Measurements from ENCODE around the gene FNIP1. TPM values are rescaled to one million over a fixed set of nuclear protein-coding genes. Genes with fewer than 3 reads are reported as not detected.

FNIP1 gene
- total RNA-seq, 4 donors from 2014 or later: 50.2 to 64.1 (median 52.1) TPM

DNA sequence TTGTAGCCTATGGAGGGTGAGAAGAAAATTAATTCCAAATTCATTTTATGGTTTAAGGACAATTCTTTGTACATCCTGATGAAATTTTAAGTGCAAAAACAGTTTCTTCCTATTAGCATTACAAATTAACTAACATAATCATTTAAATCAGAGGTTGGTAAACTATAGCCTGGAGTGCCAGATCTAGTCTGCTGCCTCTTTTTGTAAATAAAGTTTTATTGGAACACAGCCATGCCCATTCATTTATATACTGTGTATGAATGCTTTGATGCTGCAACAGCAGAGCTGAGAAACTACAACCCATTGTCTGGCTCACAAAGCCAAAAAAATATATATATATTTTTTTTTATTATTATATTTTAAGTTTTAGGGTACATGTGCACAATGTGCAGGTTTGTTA lies 80.2 kb downstream of the FNIP1 start:
- TF ChIP-seq, protein P1, sequence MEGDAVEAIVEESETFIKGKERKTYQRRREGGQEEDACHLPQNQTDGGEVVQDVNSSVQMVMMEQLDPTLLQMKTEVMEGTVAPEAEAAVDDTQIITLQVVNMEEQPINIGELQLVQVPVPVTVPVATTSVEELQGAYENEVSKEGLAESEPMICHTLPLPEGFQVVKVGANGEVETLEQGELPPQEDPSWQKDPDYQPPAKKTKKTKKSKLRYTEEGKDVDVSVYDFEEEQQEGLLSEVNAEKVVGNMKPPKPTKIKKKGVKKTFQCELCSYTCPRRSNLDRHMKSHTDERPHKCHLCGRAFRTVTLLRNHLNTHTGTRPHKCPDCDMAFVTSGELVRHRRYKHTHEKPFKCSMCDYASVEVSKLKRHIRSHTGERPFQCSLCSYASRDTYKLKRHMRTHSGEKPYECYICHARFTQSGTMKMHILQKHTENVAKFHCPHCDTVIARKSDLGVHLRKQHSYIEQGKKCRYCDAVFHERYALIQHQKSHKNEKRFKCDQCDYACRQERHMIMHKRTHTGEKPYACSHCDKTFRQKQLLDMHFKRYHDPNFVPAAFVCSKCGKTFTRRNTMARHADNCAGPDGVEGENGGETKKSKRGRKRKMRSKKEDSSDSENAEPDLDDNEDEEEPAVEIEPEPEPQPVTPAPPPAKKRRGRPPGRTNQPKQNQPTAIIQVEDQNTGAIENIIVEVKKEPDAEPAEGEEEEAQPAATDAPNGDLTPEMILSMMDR (IDR thresholded peaks at IDR 0.05): no peak
- ATAC-seq (ENCODE audit: low FRiP score) (no peak), DNase-seq (ENCODE audit: low spot score) (no peak)

DNA sequence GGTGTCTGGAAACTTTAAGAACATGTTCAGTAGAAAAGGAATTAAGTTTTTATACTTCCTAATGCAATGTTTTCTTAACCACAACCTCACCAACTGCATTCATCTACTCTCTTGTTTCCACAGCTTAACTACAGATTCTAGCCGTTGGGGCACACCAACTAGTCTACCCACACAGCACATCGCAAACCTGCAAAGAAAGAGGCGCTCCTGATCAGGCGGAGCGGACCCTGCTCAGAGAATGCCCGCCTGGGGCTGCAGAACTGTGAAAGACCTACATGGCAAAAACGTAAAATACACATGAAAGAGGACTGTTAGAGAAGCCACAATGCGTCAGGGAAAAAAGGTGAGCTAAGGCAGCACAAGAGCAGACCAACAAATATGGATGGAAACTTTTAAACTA lies 86.4 kb downstream of the FNIP1 start:
- DNase-seq (ENCODE audit: low spot score): no peak
- ATAC-seq (ENCODE audit: low FRiP score): no peak
- TF ChIP-seq, protein P1 (IDR thresholded peaks at IDR 0.05): no peak

DNA sequence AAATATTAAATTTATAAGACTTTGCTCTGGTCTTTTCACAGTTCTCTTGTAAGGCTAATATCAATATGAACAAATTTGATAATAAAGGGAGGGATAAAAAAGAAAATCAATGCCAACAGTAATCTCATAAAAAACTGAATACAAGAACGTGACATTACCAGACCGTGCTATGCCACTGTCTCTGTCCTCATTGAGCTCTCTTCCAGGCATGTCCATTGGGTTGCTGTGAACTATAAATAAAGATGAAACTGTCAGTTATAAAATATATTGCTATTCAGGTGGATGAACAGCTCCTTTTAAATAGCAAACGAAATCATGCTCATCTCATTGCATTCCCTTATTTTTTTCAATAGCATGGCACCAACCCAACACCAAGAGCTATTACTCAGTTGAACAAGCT lies 87.8 kb downstream of the FNIP1 start:
- TF ChIP-seq, protein P1 (IDR thresholded peaks at IDR 0.05): no peak
- no peak for DNase-seq (ENCODE audit: low spot score)
- ATAC-seq (ENCODE audit: low FRiP score): no peak

DNA sequence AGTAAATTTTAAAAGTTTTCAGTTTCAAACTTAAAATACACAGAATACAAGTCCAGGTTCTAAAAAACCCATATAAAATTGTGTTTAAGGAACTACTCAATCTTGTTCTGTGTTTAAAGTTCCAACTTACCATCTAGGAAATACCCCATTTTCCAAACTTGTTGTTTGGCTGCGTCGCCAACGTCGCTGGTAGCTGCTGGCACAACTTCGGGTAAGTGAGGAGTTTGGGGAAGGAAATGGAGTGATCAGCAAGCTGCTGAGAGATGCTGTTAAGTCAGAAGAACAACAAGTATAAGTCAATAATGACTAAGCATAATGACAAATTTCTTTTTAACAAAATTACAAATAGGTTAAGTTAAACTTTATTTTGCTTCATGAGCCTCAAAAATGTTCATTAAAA lies 90.5 kb downstream of the FNIP1 start:
- TF ChIP-seq, protein P1 (IDR thresholded peaks at IDR 0.05): no peak
- ATAC-seq (ENCODE audit: low FRiP score): no peak
- no peak for DNase-seq (ENCODE audit: low spot score)

DNA sequence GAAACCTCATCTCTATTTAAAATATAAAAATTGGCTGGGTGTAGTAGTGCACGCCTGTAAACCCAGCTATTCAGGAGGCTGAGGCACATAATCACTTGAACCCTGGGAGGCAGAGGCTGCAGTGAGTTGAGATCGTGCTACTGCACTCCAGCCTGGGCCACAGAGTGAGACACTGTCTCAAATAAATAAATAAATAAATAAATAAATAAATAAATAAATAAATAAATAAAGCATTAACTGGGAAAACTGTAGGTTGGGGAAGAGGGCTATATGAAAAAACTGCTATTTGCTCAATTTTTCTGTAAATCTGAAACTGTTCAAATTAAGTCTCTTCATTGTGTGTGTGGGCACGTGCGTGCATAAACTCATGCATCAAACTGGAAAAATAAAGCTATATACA lies 101.9 kb downstream of the FNIP1 start:
- DNase-seq (ENCODE audit: low spot score): no peak
- TF ChIP-seq, protein P1 (IDR thresholded peaks at IDR 0.05): no peak
- ATAC-seq (ENCODE audit: low FRiP score): no peak

DNA sequence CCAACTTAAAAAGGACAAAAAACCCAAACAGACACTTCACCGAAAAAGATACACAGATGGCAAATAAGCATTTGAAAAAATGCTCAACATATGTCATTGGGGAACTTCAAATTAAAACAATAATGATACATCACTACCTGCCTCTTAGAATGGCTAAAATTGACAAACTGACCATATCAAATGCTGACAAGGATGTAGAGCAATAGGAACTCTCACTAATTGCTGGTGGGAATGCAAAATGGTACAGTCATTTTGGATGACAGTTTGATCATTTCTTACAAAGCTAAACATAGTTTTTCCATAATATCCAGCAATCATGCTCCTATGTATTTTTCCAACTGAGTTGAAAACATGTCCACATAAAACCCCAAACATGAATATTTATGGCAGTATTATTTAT lies 102.9 kb downstream of the FNIP1 start:
- ATAC-seq (ENCODE audit: low FRiP score) (no peak), DNase-seq (ENCODE audit: low spot score) (no peak)
- TF ChIP-seq, protein P1 (IDR thresholded peaks at IDR 0.05): no peak

DNA sequence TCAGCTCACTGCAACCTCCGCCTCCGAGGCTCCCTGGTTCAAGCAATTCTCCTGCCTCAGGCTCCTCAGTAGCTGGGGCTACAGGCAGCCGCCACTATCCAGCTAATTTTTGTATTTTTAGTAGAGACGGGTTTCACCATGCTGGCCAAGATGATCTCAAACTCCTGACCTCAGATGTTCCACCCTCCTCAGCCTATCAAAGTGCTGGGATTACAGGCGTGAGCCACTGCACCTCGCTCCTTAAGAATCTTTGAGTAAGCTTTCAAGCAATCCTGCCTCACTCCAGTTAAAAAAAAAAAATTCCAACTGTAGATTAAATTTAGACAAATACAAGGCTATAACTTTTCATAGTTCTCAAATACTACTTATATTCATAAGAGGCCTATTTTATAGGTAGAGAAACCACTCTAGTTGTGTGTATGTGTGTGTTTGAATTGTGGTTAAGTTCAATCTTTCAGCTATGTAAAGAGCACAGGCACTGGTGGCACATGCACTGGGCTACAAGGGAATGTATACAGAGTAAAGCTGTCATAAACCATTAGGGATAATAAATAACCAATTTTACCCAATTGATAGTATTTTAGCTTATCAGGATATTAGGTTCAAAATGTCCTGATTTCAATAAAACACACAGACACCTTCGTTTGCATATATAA lies 111.2 kb downstream of the FNIP1 start:
- TF ChIP-seq, protein P1 (IDR thresholded peaks at IDR 0.05): no peak
- DNase-seq (ENCODE audit: low spot score) (no peak), ATAC-seq (ENCODE audit: low FRiP score) (no peak)

Data from omental fat pad (tissue), 4 donors.